Lower leg skin (tissue), 3 donors: Measurements from ENCODE around the gene ISM1.

Source experiments
- POLR2A ChIP-seq, 2 donors: fragments of 450-650 bp; IDR thresholded peaks; one replicate each; pipeline ENCODE4 v1.6.1; 2016 to 2017; ENCODE audit warnings: antibody characterized with exemption in 2 of 2, mild to moderate bottlenecking in 1 of 2, moderate library complexity in 1 of 2
- TF ChIP-seq, protein P1 (sequence below), 3 donors: fragments of 450-650 bp; IDR thresholded peaks; one replicate each; pipeline ENCODE4 v1.5.1; 2016; ENCODE audit warnings: antibody characterized with exemption in 3 of 3, mild to moderate bottlenecking in 3 of 3, moderate library complexity in 2 of 3

DNA sequence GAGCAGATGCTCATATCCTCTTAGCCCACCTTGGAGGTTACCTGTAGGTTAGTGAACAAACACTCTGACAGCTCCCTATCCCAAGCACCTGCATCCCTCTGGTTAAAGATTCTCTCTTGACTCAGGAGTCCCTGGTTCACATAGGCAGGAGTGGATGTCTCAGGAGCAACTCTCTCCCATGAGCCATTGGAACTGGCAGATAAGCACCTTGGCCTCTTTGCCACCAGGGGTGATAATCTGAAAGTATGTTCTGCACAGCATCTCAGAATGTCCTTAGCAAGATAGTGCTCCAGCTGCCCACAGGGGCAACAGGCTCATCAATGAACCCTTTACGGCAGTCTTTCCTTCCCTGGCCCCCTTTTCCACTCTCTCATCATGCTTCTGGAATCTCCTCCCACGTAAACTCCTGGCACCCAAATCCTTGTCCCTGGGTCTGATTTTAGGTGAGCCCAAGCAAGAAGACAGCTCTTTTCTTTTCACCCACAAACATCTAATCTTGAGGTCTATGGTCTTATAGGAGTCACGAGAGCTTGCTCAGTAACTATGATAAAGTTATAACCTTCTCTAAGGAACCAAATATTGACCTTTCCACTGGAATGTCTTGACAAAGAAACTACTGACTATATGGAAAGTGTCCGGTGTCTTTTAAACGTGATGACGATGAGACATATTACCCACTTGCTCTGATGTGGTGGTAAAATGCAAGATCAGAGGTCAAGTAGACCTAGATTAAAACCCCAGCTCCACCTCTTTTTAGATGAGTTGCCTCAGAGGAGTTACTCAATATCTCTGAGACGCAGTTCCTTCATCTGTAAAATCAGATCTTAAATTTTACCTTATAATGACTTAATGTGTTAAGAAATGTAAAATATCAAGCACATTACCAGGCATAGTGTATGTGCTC is 39.8 kb upstream of the ISM1 start:
- TF ChIP-seq, protein P1, sequence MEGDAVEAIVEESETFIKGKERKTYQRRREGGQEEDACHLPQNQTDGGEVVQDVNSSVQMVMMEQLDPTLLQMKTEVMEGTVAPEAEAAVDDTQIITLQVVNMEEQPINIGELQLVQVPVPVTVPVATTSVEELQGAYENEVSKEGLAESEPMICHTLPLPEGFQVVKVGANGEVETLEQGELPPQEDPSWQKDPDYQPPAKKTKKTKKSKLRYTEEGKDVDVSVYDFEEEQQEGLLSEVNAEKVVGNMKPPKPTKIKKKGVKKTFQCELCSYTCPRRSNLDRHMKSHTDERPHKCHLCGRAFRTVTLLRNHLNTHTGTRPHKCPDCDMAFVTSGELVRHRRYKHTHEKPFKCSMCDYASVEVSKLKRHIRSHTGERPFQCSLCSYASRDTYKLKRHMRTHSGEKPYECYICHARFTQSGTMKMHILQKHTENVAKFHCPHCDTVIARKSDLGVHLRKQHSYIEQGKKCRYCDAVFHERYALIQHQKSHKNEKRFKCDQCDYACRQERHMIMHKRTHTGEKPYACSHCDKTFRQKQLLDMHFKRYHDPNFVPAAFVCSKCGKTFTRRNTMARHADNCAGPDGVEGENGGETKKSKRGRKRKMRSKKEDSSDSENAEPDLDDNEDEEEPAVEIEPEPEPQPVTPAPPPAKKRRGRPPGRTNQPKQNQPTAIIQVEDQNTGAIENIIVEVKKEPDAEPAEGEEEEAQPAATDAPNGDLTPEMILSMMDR (IDR thresholded peaks at IDR 0.05) = no peak
- TF ChIP-seq POLR2A (IDR thresholded peaks at IDR 0.05) = no peak
